GM15510 (cell line): ENCODE measurements around the gene PPP4R1.
A peak's percentile ranks its signal among the peaks of the same experiment; 100 is the strongest.

Experiments used
- POLR2A ChIP-seq: IDR thresholded peaks from 3 replicates; pipeline ENCODE4 v1.6.1; 2011; ENCODE audit warnings: borderline replicate concordance; ENCODE audit not compliant: insufficient read length; ENCODE audit errors: extremely low read depth

Gene PPP4R1

GRCh38 chr18:9637036-9637767 lies 22.8 kb upstream of the PPP4R1 start:
- no peak for TF ChIP-seq POLR2A

GRCh38 chr18:9634856-9635255 lies 20.5 kb upstream of the PPP4R1 start:
- TF ChIP-seq POLR2A, result no peak

GRCh38 chr18:9631814-9632496 lies 17.6 kb upstream of the PPP4R1 start:
- TF ChIP-seq POLR2A, result no peak

- no peak for TF ChIP-seq POLR2A
Observed at GRCh38 chr18:9630444-9630843, 16.1 kb upstream of the PPP4R1 start.

- TF ChIP-seq POLR2A, result no peak
Observed at GRCh38 chr18:9629709-9630108, 15.3 kb upstream of the PPP4R1 start.

- no peak for TF ChIP-seq POLR2A
Observed at GRCh38 chr18:9628984-9629383, 14.6 kb upstream of the PPP4R1 start.

- no peak for TF ChIP-seq POLR2A
Observed at GRCh38 chr18:9627642-9628041, 13.3 kb upstream of the PPP4R1 start.

- TF ChIP-seq POLR2A, result no peak
Observed at GRCh38 chr18:9619990-9620389, 5.6 kb upstream of the PPP4R1 start.

- TF ChIP-seq POLR2A, result no peak
Observed at GRCh38 chr18:9619545-9619944, 5.2 kb upstream of the PPP4R1 start.

- no peak for TF ChIP-seq POLR2A
Observed at GRCh38 chr18:9619056-9619455, 4.7 kb upstream of the PPP4R1 start.

- TF ChIP-seq POLR2A, result no peak
Observed at GRCh38 chr18:9617006-9617542, 2.7 kb upstream of the PPP4R1 start.

- TF ChIP-seq POLR2A, result no peak
Observed at GRCh38 chr18:9616049-9616448, 1.7 kb upstream of the PPP4R1 start.

GRCh38 chr18:9615280-9615797 lies 980 bp upstream of the PPP4R1 start:
- TF ChIP-seq POLR2A, result no peak

- TF ChIP-seq POLR2A, result peak; percentile 28
Observed at GRCh38 chr18:9613550-9614400, 584 bp downstream of the PPP4R1 start.

- no peak for TF ChIP-seq POLR2A
Observed at GRCh38 chr18:9612977-9613376, 1.4 kb downstream of the PPP4R1 start.
